GM12875 (cell line): ENCODE measurements around the gene MBOAT2.
"Not testable (repeated sequence)": the region's sequence is repeated elsewhere in the genome, so short reads cannot be mapped to it uniquely, and the experiment has no call there.

Source experiments
- H3K4me3 ChIP-seq: one replicate; pipeline ENCODE4 v1.5.1; 2011; ENCODE audit warnings: low read depth, low read length, control low read depth
- CTCF ChIP-seq: IDR thresholded peaks from 2 replicates; pipeline ENCODE4 v1.5.1; 2011; ENCODE audit warnings: low read depth, mild to moderate bottlenecking, control low read depth, inconsistent platforms, low read length, moderate library complexity, borderline replicate concordance; ENCODE audit not compliant: insufficient read depth

Gene MBOAT2

DNA sequence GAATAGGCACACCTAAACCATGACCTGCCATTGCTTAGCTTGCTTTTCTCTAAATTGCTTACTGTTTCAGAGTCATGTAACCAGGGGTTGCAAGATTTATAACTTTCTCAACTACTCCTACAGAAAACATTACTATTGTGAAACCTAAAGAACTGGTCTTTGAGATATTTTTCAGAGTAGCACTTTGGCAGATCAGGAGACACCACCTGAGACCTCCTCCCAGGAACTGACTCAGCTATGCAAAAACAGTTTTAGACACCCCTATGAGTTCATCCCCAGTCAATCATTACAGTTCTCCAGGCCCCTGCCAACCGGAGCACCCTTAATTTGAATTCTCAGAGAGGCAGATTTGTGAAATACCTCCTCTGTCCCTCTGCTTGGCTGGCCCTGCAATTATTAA, 80.3 kb downstream of the MBOAT2 start:
- no peak for TF ChIP-seq CTCF

DNA sequence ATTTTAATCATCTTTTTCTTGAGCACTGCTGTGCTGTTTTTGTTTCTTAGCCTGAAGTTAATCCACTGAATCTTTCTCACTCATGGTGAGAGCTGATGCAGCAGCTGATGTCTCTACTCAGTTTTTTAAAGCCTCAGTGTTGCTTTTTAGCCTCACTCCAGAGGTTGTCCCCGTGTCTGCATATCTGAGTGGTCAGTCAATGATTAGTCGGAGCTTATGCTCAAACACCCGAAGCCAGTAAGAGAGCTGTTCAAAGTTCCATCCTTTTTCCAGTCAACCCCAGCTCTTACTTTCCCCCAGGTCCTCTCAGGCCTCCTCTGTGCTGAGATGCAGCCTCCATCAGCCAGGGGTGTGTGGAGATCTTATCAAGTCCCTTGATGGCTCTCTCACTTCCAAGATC, 81.1 kb downstream of the MBOAT2 start:
- no peak for TF ChIP-seq CTCF
- no peak overlapping the region for H3K4me3 ChIP-seq

More for the DNA sequence above, 80.3 kb downstream of the MBOAT2 start:
- H3K4me3 ChIP-seq: no peak overlapping the region

DNA sequence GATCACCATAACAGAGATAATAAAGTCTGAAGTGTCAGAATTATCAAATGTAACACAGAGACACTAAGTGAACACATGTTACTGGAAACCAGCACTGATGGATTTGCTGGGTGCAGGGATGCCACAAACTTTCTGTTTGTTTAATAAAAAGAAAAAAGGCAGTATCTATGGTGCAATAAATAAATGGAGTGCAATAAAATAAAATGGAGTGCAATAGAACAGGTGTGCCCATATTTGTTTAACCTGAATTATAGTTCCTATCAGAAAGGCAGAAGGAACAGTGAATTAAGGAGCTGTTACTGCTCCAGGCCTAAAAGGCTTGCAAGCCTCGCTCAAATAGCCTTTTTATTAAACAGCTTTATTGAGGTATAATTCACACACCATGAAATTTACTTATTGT, 85.1 kb downstream of the MBOAT2 start:
- no peak for TF ChIP-seq CTCF
- H3K4me3 ChIP-seq: no peak overlapping the region

- no peak overlapping the region for H3K4me3 ChIP-seq
- no peak for TF ChIP-seq CTCF
Observed at GRCh38 chr2:8915941-8916340, 87.5 kb downstream of the MBOAT2 start.

DNA sequence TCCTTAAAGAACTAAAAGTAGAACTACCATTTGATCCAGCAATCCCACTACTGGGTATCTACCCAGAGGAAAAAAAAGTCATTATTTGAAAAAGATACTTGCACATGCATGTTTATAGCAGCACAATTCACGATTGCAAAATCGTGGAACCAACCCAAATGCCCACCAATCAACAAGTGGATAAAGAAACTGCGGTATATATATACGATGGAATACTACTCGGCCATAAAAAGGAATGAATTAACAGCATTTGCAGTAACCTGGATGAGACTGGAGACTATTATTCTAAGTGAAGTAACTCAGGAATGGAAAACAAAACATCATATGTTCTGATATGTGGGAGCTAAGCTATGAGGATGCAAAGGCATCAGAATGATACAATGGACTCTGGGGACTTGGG, 89.7 kb downstream of the MBOAT2 start:
- not testable (repeated sequence) for H3K4me3 ChIP-seq

DNA sequence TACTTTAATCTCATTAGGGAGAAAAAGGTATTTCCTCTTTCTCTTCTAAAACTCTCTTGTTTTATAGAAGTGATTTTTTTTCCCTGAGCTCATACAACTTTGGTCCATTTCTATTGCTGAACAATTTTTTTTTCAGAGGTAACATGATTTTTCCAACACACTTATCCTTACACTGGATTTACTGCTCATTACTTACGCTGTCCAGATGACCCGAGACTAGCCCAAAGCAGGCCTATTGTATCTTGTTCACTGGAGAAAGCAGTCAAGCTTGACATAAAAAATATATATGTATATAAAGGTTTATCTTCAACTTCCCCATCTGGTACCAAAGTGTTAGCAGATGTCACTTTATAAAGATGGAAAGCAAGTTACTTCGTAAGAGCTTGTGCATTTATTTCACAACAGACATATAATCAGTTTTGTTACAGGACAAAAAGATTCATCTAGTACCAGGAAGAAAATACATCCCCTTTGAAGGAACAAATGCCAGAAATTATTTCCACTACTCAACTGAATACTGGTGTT, 95.7 kb downstream of the MBOAT2 start:
- H3K4me3 ChIP-seq: no peak overlapping the region
- TF ChIP-seq CTCF: no peak

- H3K4me3 ChIP-seq: not testable (repeated sequence)
Observed at GRCh38 chr2:8903924-8904323, 99.6 kb downstream of the MBOAT2 start.

GRCh38 chr2:8902757-8903156, 100.7 kb downstream of the MBOAT2 start:
- not testable (repeated sequence) for H3K4me3 ChIP-seq

GRCh38 chr2:8897206-8897605, 106.3 kb downstream of the MBOAT2 start:
- H3K4me3 ChIP-seq: not testable (repeated sequence)

DNA sequence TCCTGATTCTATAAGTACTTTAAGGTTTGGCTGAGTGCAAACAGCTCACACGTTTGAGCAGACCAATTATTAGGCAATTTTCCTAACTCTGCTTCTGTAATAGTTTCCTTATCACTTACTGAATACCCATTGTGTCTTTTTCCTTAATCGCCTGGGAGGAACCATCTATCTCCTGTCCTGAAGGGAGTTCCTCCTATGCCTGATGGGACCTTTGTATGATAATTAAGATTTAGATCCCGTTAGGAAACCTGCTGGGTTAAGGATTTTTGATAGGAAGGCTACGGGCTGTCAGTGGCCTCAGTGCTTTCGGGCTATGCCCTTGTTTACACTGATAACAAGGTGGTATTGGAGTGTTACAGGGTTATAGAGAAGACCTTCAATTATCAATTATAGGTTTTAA, 106.8 kb downstream of the MBOAT2 start:
- H3K4me3 ChIP-seq: not testable (repeated sequence)

DNA sequence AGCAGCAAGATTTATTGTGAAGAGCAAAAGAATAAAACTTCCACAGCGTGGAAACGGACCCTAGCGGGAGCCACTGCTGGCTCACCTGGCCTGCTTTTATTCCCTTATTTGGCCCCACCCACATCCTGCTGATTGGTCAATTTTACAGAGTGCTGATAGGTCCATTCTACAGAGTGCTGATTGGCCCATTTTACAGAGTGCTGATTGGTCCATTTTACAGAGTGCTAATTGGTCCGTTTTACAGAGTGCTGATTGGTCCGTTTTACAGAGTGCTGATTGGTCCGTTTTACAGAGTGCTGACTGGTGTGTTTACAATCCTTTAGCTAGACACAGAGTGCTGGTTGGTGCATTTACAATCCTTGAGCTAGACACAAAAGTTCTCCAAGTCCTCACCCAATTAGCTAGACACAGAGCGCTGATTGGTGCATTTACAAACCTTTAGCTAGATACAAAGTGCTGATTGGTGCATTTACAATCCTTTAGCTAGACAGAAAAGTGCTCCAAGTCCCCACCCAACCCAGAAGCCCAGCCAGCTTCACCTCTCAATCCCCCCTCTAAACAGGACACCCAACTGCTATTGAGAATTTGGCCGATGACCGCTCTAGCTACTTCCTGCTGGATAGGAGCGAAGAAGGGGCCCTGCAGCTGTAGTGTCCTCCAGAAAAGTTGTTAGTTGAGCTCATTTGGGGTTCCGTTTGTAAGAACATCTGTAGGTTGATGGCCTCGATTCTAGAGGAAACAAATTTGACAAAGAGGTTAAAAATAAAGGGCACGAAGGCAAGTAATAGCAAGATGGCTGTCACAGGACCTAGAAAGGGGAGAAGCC, 108.2 kb downstream of the MBOAT2 start:
- H3K4me3 ChIP-seq: not testable (repeated sequence)
